K562 (cell line): ENCODE results near the gene LDLRAD3. TPM values are rescaled to one million over a fixed set of nuclear protein-coding genes. Genes with fewer than 3 reads are reported as not detected.

Source experiments
- ARID2 ChIP-seq: fragments of 450-650 bp; IDR thresholded peaks from 2 replicates; pipeline ENCODE4 v1.6.1; 2017; ENCODE audit warnings: antibody characterized with exemption, mild to moderate bottlenecking
- HNRNPL ChIP-seq: fragments of 200-400 bp; formaldehyde crosslinking; IDR thresholded peaks from 2 replicates; pipeline ENCODE4 v1.6.1; 2017; ENCODE audit warnings: low read depth, mild to moderate bottlenecking, low read length
- HNRNPLL ChIP-seq: fragments of 200-400 bp; formaldehyde crosslinking; IDR thresholded peaks from 2 replicates; pipeline ENCODE4 v1.6.1; 2017; ENCODE audit warnings: low read length, low read depth, mild to moderate bottlenecking; ENCODE audit not compliant: poor library complexity, severe bottlenecking
- REST ChIP-seq, 2 experiments: fragments of 450-650 bp; formaldehyde crosslinking in 1 of 2; IDR thresholded peaks; 2 replicates each; pipeline versions ENCODE4 v1.4.0 to v1.6.1; 2014 to 2020; ENCODE audit warnings: mild to moderate bottlenecking in 2 of 2, borderline replicate concordance in 1 of 2, low read depth in 1 of 2
- polyA plus RNA-seq, 8 experiments: library from polyadenylated mRNA; depleted of rRNA in 4 of 8; stranded (reverse) in 5 of 8; unstranded in 3 of 8; fragments of >200 nt; fragmentation: Nextera tagmentation in 2 of 8; fragmentation: Illumina TruSeq in 1 of 8; extraction: Ambion mirVana in 2 of 8; extraction: Trizol in 1 of 8; gene quantifications; 2 replicates each; pipeline versions ENCODE4 v1.2.1 to v1.2.3, GENCODE V29; 2011 to 2014; ENCODE audit warnings: inconsistent platforms in 1 of 8, missing spikeins in 1 of 8
- total RNA-seq, 7 experiments: library from RNA; depleted of rRNA in 6 of 7; stranded (reverse); fragments of >200 nt in 6 of 7; fragmentation: Illumina TruSeq in 2 of 7; extraction: Trizol in 2 of 7; gene quantifications; 2 replicates each; pipeline versions ENCODE4 v1.2.1 to v1.2.3, GENCODE V29; 2011 to 2021; ENCODE audit warnings: low replicate concordance in 1 of 7

LDLRAD3 gene
- total and polyA plus RNA-seq, 9 of the 15 experiments (the other 6 are each of a cell fraction or from before 2014, with no cell fraction given): 0.73 to 7.2 (median 3.5) TPM

- peak; percentile 33; the same call in 1 of the 2 replicates for TF ChIP-seq ARID2
- no peak for TF ChIP-seq HNRNPLL
- no peak for TF ChIP-seq HNRNPL
- TF ChIP-seq REST (IDR thresholded peaks at IDR 0.05; ENCODE audit: borderline replicate concordance): peak; percentile 80
- TF ChIP-seq REST (CRISPR knock-in tag; IDR thresholded peaks at IDR 0.05; ENCODE audit: low read depth): no peak
Observed at GRCh38 chr11:36041988-36042611, 98.2 kb downstream of the LDLRAD3 start (continued).
